ENCODE measurements around the gene DTNBP1.

DTNBP1 gene

DNA sequence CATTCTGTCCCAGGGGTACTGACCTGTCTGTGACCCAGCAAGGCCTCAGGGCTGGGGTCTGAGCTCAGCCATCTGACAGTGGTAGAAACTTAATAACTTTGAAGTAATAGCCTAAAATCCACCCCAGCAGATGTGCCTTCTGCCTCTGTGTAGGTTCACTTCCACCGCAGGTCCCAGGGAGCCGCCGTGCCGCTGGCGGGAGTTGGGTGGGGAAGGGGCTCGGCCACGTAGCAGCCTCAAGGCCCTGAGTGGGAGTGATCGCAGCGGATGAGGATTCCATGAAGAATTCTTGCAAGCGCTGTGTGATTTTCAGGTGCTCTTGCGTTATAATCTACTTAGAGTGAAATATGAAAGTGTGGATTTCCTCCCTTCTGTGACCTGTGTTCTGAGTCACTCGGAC is 163.7 kb downstream of the DTNBP1 start:
- Mint-ChIP-seq H3K36me3 (peaks cover 50 to 73% of the 10 kb centered on the region in 2 donors), H3K27me3 (no peaks in the 10 kb centered on the region), H3K4me1 (peaks cover 10 to 26% of the 10 kb centered on the region in 2 donors), H3K4me3 (no peak overlapping the region), H3K9me3 (no peaks in the 10 kb centered on the region), H3K27ac (peak overlapping the region; percentile 37)
- no peak for ATAC-seq (replicated peaks)
- DNase-seq: no peak

DNA sequence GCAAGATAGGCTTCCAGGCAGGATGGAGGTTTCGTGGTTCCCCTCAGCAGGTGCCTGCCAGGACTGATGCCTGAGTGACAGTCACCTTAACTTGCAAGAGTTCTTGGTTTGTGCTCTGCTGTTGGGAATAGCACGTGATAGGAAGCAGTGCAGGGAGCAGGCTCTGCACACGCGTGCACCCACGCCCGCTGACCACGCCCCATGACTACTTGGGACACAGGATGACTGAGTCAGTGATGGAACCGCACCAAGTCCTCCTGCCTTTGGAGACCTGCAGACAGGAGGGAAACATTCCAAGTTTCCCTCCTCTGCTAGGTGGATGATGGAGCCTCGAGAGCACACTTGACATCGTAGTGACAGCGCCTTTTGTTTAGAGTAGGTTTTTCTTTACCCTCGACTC is 164.2 kb downstream of the DTNBP1 start:
- Mint-ChIP-seq H3K36me3 (peaks cover 49 to 76% of the 10 kb centered on the region in 2 donors), H3K4me3 (no peak overlapping the region), H3K27me3 (no peaks in the 10 kb centered on the region), H3K4me1 (peaks cover 10 to 26% of the 10 kb centered on the region in 2 donors), H3K27ac (peak overlapping the region; percentile 71), H3K9me3 (no peaks in the 10 kb centered on the region)
- ATAC-seq (replicated peaks) (no peak), DNase-seq (no peak)

DNA sequence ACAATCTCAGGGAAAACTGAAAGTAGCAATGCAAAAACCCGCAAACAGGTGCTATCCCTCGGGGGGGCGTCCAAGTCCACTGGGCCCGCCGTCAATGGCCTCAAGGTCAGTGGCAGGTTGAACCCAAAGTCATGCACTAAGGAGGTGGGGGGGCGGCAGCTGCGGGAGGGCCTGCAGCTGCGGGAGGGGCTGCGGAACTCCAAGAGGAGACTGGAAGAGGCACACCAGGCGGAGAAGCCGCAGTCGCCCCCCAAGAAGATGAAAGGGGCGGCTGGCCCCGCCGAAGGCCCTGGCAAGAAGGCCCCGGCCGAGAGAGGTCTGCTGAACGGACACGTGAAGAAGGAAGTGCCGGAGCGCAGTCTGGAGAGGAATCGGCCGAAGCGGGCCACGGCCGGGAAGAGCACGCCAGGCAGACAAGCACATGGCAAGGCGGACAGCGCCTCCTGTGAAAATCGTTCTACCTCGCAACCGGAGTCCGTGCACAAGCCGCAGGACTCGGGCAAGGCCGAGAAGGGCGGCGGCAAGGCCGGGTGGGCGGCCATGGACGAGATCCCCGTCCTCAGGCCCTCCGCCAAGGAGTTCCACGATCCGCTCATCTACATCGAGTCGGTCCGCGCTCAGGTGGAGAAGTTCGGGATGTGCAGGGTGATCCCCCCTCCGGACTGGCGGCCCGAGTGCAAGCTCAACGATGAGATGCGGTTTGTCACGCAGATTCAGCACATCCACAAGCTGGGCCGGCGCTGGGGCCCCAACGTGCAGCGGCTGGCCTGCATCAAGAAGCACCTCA is 166.3 kb downstream of the DTNBP1 start:
- no peak overlapping the region for H3K4me3 Mint-ChIP-seq
- H3K9me3 Mint-ChIP-seq: no peaks in the 10 kb centered on the region
- DNase-seq: no peak
- H3K27ac Mint-ChIP-seq: peak overlapping the region; percentile 69
- H3K36me3 Mint-ChIP-seq: peaks cover 42 to 75% of the 10 kb centered on the region in 2 donors
- no peaks in the 10 kb centered on the region for H3K27me3 Mint-ChIP-seq
- no peak for ATAC-seq (replicated peaks)
- H3K4me1 Mint-ChIP-seq: peaks cover 20 to 37% of the 10 kb centered on the region in 2 donors

DNA sequence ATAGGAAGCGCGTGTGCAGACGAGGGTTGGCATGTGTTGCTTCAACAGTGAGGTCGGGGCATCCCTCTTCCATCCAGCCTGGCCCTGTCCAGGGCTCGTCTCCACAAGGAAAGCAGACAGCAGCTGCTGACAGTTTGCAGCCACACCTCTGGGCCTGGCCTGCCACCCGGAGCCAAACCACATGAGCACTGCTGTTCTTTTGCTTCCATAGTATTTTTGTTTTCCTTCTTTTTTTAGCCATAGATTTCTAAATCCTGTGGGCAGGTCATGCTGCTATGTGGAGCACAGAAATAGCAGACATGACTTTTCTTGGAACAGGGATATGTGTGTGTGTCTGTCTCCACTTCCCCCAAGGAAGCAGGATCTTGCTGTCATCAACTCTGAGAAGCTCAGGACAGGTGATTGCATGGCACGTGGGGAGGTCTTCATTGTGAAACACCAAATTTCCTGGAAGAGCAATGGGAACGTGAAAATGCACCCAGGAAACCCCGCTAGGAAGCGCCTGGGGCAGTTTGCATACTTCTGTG is 167.4 kb downstream of the DTNBP1 start:
- DNase-seq (no peak), ATAC-seq (replicated peaks) (no peak)
- Mint-ChIP-seq H3K9me3 (no peaks in the 10 kb centered on the region), H3K4me1 (peaks cover 22 to 36% of the 10 kb centered on the region in 2 donors), H3K27ac (peak overlapping the region; percentile 69), H3K27me3 (no peaks in the 10 kb centered on the region), H3K4me3 (no peak overlapping the region), H3K36me3 (peaks cover 35 to 72% of the 10 kb centered on the region in 2 donors)

DNA sequence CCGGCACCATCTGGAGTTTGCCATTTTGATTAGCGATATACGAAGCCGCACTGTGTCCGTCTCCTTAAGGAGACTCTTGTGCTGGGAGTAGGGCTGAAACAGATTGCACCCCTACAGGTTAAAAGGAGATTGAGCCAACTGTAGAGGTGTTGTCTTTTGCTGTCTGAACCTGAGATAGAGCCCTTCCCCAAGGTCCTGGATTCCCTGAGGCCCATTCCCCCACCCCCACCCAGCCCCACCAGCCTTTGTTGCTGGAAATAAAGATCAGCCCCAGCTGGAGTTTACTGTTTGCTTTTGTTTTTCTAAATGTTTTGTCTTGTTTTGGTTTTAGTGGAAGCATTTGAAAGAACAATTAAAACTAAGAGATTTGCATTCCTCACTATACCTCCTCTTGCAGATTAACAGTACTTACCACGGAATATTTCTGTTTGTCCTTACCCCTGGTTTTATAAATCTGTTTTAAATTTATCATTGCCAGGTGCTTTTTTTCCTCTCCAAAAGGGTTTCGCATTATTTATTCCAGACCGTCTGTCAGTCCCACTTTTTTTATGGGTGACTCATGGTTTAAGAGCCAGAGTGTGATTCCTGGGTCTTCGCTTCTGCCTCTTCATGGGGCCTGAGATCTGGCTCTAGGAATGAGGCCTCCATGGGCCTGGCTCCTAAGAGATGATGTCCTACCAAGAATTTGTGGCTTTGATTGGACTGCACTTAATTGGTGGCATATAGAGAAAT is 169.2 kb downstream of the DTNBP1 start:
- DNase-seq (no peak), ATAC-seq (replicated peaks) (no peak)
- no peak overlapping the region for H3K4me3 Mint-ChIP-seq
- peak overlapping the region; percentile 9 for H3K27ac Mint-ChIP-seq
- H3K4me1 Mint-ChIP-seq: peaks cover 34 to 43% of the 10 kb centered on the region in 2 donors
- no peaks in the 10 kb centered on the region for H3K9me3 Mint-ChIP-seq
- peaks cover 42 to 72% of the 10 kb centered on the region in 2 donors for H3K36me3 Mint-ChIP-seq
- H3K27me3 Mint-ChIP-seq: no peaks in the 10 kb centered on the region

DNA sequence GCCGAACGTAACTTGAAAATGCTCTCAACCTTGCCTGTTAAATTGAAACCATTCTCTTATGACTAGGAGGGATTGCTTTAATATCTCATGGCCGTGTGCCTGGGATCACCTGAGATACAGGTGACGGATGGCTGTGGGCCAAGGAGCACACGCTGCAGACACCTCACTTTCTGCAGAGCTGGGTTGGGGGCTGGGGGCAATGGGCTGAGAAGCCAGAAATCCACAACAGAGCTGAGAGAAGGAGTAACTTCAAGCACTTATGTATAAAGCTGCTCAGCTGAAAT is 170.9 kb downstream of the DTNBP1 start:
- no peak for DNase-seq
- H3K27me3 Mint-ChIP-seq: no peaks in the 10 kb centered on the region
- peak overlapping the region; percentile 69 for H3K27ac Mint-ChIP-seq

DNA sequence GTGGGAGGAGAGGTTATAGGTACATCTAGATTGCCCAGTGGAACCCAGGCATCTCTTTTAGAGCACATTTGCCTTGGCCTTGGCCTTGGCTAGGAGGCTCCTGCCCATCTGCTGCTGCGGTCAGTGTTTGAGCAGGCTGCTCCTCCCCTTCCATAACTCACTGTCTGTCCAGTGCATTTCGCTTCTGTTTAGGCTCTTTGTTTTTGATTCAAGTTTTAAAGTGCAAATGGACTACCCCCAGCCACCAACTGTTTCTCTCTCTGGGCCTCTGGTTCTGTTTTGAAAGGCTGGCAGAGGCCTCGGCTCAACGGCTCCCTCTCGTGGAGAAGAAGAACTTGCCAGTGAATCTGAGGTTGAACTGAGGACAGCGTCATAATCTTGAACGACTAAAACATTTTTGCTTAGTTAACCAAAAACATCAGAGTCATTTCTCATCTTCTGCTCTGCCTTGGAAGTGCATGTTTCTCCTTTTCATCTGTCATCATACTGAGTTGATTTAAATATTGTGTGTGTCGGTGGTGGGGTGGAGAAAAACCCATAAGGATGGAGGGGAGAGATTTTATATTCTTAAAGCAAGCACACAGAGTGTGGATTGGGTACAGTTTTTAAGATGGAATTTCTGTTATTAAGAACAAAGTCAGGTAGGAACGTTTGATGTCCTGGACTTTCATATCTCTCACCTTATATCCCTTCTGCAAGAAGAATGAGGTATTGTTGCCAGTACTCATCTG is 171.4 kb downstream of the DTNBP1 start:
- Mint-ChIP-seq H3K9me3 (no peaks in the 10 kb centered on the region), H3K27ac (peak overlapping the region; percentile 90), H3K27me3 (no peaks in the 10 kb centered on the region), H3K4me1 (peaks cover 37 to 51% of the 10 kb centered on the region in 2 donors), H3K4me3 (peak overlapping the region in 1 of 2 donors; percentile 10), H3K36me3 (peaks cover 48 to 78% of the 10 kb centered on the region in 2 donors)
- ATAC-seq (replicated peaks) (peak; percentile 67 to 75), DNase-seq (peak; percentile 58)

More for the DNA sequence above, 170.9 kb downstream of the DTNBP1 start:
- ATAC-seq (replicated peaks): no peak
- peaks cover 36 to 46% of the 10 kb centered on the region in 2 donors for H3K4me1 Mint-ChIP-seq
- no peaks in the 10 kb centered on the region for H3K9me3 Mint-ChIP-seq
- peaks cover 45 to 75% of the 10 kb centered on the region in 2 donors for H3K36me3 Mint-ChIP-seq
- H3K4me3 Mint-ChIP-seq: no peak overlapping the region

DNA sequence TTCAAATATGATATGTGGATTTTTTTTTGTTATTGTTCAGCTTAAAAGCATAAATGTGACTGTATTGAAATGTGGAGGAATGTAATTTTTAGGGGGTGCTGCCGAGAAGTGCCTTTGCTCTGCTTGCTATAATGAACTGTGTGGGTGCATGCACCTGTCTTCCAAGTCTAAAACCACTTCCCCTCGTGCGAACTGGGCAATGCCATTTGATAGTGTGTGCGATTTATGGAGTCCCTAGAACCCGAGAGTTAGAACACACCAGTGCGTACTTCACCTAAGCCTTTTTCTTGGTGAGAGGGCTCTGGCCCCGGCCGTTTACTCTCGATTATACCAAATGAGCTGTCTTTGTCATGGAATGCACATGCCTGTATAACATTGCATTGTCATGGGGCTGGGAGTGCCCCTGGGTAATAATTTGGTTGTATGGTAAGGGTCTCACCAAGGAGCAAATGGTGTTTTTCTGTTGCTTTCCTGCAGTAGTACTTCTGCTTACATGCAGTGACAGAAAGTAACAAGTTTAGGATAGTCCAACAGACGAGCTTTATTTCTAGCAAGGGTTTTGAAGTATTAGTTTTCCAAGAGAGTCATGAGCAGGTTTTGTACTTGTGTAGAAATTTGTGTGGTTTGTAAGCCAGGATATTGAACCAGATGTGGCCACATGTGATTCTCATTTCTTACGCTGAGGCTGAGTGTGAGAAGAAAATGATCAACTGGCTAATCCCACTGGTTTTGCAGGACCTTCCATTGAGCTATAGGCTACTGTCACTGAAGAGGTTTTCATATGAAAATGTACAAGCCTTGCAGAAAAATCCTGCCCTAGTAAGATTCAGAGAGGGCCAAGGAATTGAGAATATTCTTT is 172.4 kb downstream of the DTNBP1 start:
- H3K27me3 Mint-ChIP-seq: no peaks in the 10 kb centered on the region
- no peak overlapping the region for H3K4me3 Mint-ChIP-seq
- no peaks in the 10 kb centered on the region for H3K9me3 Mint-ChIP-seq
- ATAC-seq (replicated peaks) (peak; percentile 74 to 87), DNase-seq (peak; percentile 17)
- peaks cover 41 to 69% of the 10 kb centered on the region in 2 donors for H3K36me3 Mint-ChIP-seq
- peaks cover 46 to 61% of the 10 kb centered on the region in 2 donors for H3K4me1 Mint-ChIP-seq
- H3K27ac Mint-ChIP-seq: peak overlapping the region; percentile 85

DNA sequence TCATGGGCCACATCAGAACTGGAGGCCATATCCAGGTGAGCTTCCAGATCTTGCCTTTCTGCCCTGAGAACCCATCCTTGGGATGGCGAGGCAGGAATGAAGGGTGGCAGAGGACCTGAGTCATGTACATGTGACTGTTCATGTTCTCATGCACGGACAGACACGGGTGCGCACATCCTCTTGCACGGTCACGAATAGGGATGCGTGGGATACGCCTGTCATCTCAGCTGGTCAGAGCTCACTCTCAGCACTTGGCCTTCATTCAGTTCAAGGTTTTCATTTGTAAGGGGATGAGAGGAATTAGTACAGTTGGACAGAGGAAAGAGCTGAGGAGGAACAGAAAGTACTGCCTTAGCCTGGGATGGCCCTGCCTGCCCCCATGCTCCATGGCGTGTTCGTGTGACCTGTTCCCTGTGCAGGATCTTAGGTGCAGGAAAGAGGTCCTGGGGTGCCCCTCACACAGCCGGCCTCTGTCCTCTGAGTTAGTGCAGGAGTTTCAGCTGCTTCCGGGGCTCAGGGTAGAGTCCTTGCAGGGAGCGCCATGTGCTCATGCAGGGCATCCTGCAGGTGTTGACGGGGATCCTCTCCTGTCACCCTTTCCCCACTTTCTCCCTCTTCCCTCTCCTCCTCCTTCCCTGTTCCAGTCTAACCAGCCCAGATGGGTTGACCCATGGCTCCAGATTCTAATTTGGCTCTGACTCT is 173.4 kb downstream of the DTNBP1 start:
- peak overlapping the region in 1 of 2 donors; percentile 4 for H3K4me3 Mint-ChIP-seq
- peak overlapping the region; percentile 85 for H3K27ac Mint-ChIP-seq
- peaks cover 46 to 67% of the 10 kb centered on the region in 2 donors for H3K4me1 Mint-ChIP-seq
- no peak for DNase-seq
- H3K27me3 Mint-ChIP-seq: no peaks in the 10 kb centered on the region
- no peak for ATAC-seq (replicated peaks)
- no peaks in the 10 kb centered on the region for H3K9me3 Mint-ChIP-seq
- H3K36me3 Mint-ChIP-seq: peaks cover 37 to 62% of the 10 kb centered on the region in 2 donors

DNA sequence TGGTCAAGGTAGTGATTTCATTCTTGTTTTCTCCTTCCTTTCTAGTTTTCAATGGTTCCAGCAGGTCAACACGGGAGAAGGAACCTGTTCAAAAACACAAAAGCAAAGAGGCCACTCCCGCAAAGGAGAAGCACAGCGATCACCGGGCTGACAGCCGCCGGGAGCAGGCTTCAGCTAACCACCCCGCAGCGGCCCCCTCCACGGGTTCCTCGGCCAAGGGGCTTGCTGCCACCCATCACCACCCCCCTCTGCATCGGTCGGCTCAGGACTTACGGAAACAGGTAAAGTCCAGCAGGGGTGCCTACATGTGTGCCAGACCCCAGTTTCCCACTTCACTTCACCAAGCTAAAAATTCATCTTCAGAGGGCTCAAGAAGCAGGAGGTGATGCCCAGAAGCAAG is 175.6 kb downstream of the DTNBP1 start:
- peaks cover 41 to 67% of the 10 kb centered on the region in 2 donors for H3K4me1 Mint-ChIP-seq
- peak overlapping the region; percentile 70 for H3K27ac Mint-ChIP-seq
- no peak for ATAC-seq (replicated peaks)
- H3K27me3 Mint-ChIP-seq: no peaks in the 10 kb centered on the region
- H3K9me3 Mint-ChIP-seq: no peaks in the 10 kb centered on the region
- no peak for DNase-seq
- H3K4me3 Mint-ChIP-seq: no peak overlapping the region
- H3K36me3 Mint-ChIP-seq: peaks cover 34 to 50% of the 10 kb centered on the region in 2 donors

DNA sequence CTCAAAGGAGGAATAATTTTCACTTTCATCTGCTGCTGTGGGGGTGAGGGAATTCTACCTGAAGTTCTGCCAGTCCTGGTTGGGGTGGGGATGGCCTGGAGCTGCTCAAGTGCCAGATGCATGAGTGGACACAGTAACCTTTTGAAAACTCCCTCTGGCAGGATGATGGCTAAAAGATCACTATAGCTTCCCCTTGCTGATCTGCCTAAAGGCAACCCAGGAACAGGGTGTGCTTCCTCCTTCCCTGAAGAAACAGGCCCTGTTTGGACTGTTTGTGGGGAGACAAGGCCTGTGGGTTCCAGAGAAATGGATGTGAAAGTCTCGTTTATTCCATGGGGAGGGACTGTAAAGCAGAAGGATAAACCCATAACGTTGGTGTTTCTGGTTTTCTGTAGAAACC is 176.9 kb downstream of the DTNBP1 start:
- no peak overlapping the region for H3K4me3 Mint-ChIP-seq
- H3K27ac Mint-ChIP-seq: peak overlapping the region; percentile 75
- H3K4me1 Mint-ChIP-seq: peaks cover 39 to 66% of the 10 kb centered on the region in 2 donors
- no peaks in the 10 kb centered on the region for H3K27me3 Mint-ChIP-seq
- no peaks in the 10 kb centered on the region for H3K9me3 Mint-ChIP-seq
- H3K36me3 Mint-ChIP-seq: peaks cover 33 to 46% of the 10 kb centered on the region in 2 donors
- peak; percentile 48 to 60 for ATAC-seq (replicated peaks)
- DNase-seq: no peak

DNA sequence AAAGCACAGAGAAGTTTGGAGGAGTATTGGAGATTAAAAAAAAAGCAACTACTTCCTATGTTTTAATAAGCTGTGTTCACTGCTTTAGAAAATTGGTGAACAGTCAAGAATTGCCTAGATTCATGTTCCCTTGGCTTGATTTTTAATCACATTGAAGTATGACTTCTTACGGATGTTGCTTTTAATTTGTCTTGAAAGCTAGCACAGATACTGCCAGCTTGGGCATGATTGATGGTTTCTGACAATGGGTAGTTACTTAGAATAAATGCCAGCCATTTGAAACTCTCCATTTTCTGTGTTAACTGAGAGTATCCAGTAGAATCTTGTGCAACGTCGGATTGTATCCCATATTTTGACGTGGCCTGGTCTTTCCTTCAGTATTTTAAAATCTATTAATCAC is 178.0 kb downstream of the DTNBP1 start:
- ATAC-seq (replicated peaks) (no peak), DNase-seq (no peak)
- H3K4me3 Mint-ChIP-seq: no peak overlapping the region
- peaks cover 33 to 66% of the 10 kb centered on the region in 2 donors for H3K4me1 Mint-ChIP-seq
- H3K36me3 Mint-ChIP-seq: peaks cover 25 to 42% of the 10 kb centered on the region in 2 donors
- H3K9me3 Mint-ChIP-seq: no peaks in the 10 kb centered on the region
- no peaks in the 10 kb centered on the region for H3K27me3 Mint-ChIP-seq
- no peak overlapping the region for H3K27ac Mint-ChIP-seq

DNA sequence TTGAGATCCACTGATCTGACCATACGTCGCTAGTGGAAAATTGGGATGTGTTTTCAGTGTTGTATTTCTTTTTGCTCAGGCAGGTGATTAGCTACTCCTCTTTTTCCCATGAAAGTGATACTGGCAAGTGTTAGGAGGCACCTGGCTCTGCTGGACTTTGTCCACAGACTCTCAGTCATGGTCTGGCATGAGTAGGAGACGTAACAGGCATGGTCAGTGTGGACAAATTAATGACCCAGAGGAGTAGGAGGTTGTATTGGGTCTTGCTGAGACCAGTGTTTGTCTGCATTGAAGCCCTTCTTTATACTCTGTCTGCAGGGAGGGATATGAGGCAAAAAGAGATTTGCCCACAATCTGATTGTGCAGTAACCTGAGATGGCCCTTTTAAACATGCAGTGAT is 178.7 kb downstream of the DTNBP1 start:
- ATAC-seq (replicated peaks) (no peak), DNase-seq (no peak)
- Mint-ChIP-seq H3K4me1 (peaks cover 27 to 66% of the 10 kb centered on the region in 2 donors), H3K27ac (no peak overlapping the region), H3K9me3 (no peaks in the 10 kb centered on the region), H3K27me3 (no peaks in the 10 kb centered on the region), H3K4me3 (no peak overlapping the region), H3K36me3 (peaks cover 20 to 42% of the 10 kb centered on the region in 2 donors)
